IMR-90 (cell line): ENCODE measurements around the gene ZNF76. TPM values are rescaled to one million over a fixed set of nuclear protein-coding genes. Genes with fewer than 3 reads are reported as not detected.

ENCODE experiments used
- ATAC-seq: fragments of 200-7000 bp; cut with Tn5 transposase; 2 replicates; pipeline ENCODE4 v1.9.1; 2020; ENCODE audit warnings: low read depth, mild to moderate bottlenecking, moderate library complexity
- BruUV-seq: library from RNA; stranded (reverse); fragments of 400-500 nt; replicated peaks from 2 replicates; lab custom pipeline; 2021; lab: Mats Ljungman, UMichigan
- CTCF ChIA-PET: fragments of 300-600 bp; formaldehyde crosslinking; extraction: SDS; loops from one replicate; lab custom pipeline; 2021; ENCODE audit warnings: antibody characterized with exemption; lab: Yijun Ruan, JAX
- POLR2A ChIA-PET: fragments of 300-600 bp; sonication (Branson Sonifier 250); formaldehyde crosslinking; loops from one replicate; lab custom pipeline; 2022; ENCODE audit warnings: antibody characterized with exemption; ENCODE audit not compliant: unreplicated experiment; lab: Charles Lee
- DNase-seq: peaks from one replicate; pipeline ENCODE4 v3.0.0; 2013
- H2AFZ ChIP-seq: replicated peaks from 2 replicates; pipeline ENCODE3; 2013; ENCODE audit warnings: low read length, mild to moderate bottlenecking; ENCODE audit not compliant: poor library complexity
- H2AK5ac ChIP-seq: 2 replicates; pipeline ENCODE4 v1.6.1; 2013; ENCODE audit warnings: low read depth, low read length, inconsistent platforms
- H2AK9ac ChIP-seq: replicated peaks from 2 replicates; pipeline ENCODE3; 2013; ENCODE audit warnings: mild to moderate bottlenecking, low read depth, low read length, moderate library complexity; ENCODE audit not compliant: poor library complexity
- H2BK120ac ChIP-seq: 2 replicates; pipeline ENCODE4 v1.6.1; 2013; ENCODE audit warnings: low read depth, low read length, inconsistent platforms
- H2BK15ac ChIP-seq: 3 replicates; pipeline ENCODE4 v1.6.1; 2013; ENCODE audit warnings: low read depth, low read length, inconsistent platforms
- H2BK20ac ChIP-seq: 2 replicates; pipeline ENCODE4 v1.6.1; 2013; ENCODE audit warnings: low read depth, mild to moderate bottlenecking, inconsistent platforms, low read length, moderate library complexity
- H2BK5ac ChIP-seq: 2 replicates; pipeline ENCODE4 v1.6.1; 2013; ENCODE audit warnings: mild to moderate bottlenecking, low read depth, low read length, inconsistent platforms; ENCODE audit not compliant: poor library complexity, severe bottlenecking
- H3K14ac ChIP-seq: replicated peaks from 2 replicates; pipeline ENCODE4 v1.6.1; 2013; ENCODE audit warnings: low read depth, low read length, inconsistent platforms
- H3K18ac ChIP-seq: 2 replicates; pipeline ENCODE4 v1.6.1; 2013; ENCODE audit warnings: low read depth, low read length, control low read depth
- H3K23ac ChIP-seq: 2 replicates; pipeline ENCODE4 v1.6.1; 2013; ENCODE audit warnings: low read depth, low read length, inconsistent platforms
- H3K27ac ChIP-seq: 2 replicates; pipeline ENCODE4 v1.5.1; 2013; ENCODE audit warnings: mild to moderate bottlenecking, control low read depth, low read length; ENCODE audit not compliant: insufficient read depth
- H3K27me3 ChIP-seq: 2 replicates; pipeline ENCODE4 v1.6.1; 2013; ENCODE audit warnings: low read length; ENCODE audit not compliant: control insufficient read depth, insufficient read depth
- H3K36me3 ChIP-seq: 2 replicates; pipeline ENCODE4 v1.6.1; 2013; ENCODE audit warnings: low read length, mixed read lengths; ENCODE audit not compliant: control insufficient read depth, insufficient read depth
- H3K4ac ChIP-seq: 2 replicates; pipeline ENCODE4 v1.6.1; 2013; ENCODE audit warnings: low read depth, low read length, inconsistent platforms
- H3K4me1 ChIP-seq: 2 replicates; pipeline ENCODE4 v1.6.1; 2013; ENCODE audit warnings: low read length, mixed read lengths; ENCODE audit not compliant: control insufficient read depth, insufficient read depth
- H3K4me2 ChIP-seq: 2 replicates; pipeline ENCODE4 v1.6.1; 2013; ENCODE audit warnings: low read depth, mild to moderate bottlenecking, control low read depth, low read length, moderate library complexity
- H3K4me3 ChIP-seq: 2 replicates; pipeline ENCODE4 v1.5.1; 2013; ENCODE audit warnings: low read depth, mild to moderate bottlenecking, control low read depth, low read length, moderate library complexity; ENCODE audit not compliant: insufficient read depth
- H3K56ac ChIP-seq: 2 replicates; pipeline ENCODE4 v1.6.1; 2013; ENCODE audit warnings: low read length, inconsistent platforms; ENCODE audit not compliant: insufficient read depth; ENCODE audit errors: extremely low read depth
- H3K79me1 ChIP-seq, 2 experiments: 2 replicates each; pipeline ENCODE4 v1.6.1; 2013; ENCODE audit warnings: low read length in 2 of 2, inconsistent platforms in 1 of 2, low read depth in 1 of 2
- H3K9ac ChIP-seq: 2 replicates; pipeline ENCODE4 v1.6.1; 2013; ENCODE audit warnings: low read depth, low read length, control low read depth
- H3K9me1 ChIP-seq: 2 replicates; pipeline ENCODE4 v1.6.1; 2013; ENCODE audit warnings: low read length, inconsistent platforms; ENCODE audit not compliant: insufficient read depth
- H3K9me3 ChIP-seq: 2 replicates; pipeline ENCODE4 v1.6.1; 2013; ENCODE audit warnings: low read length; ENCODE audit not compliant: control insufficient read depth, insufficient read depth
- H4K20me1 ChIP-seq: 2 replicates; pipeline ENCODE4 v1.6.1; 2013; ENCODE audit warnings: low read length, inconsistent platforms; ENCODE audit not compliant: insufficient read depth
- H4K5ac ChIP-seq: 2 replicates; pipeline ENCODE4 v1.6.1; 2013; ENCODE audit warnings: mild to moderate bottlenecking, low read depth, low read length, control low read depth
- H4K8ac ChIP-seq, 2 experiments: 2 replicates each; pipeline ENCODE4 v1.6.1; 2013; ENCODE audit warnings: low read depth in 2 of 2, low read length in 2 of 2, control low read depth in 1 of 2, inconsistent platforms in 1 of 2
- H4K91ac ChIP-seq: 2 replicates; pipeline ENCODE4 v1.6.1; 2013; ENCODE audit warnings: low read depth, low read length, inconsistent platforms; ENCODE audit not compliant: insufficient read depth
- BHLHE40 ChIP-seq: fragments of 150-350 bp; IDR thresholded peaks from 2 replicates; pipeline ENCODE4 v1.6.1; 2016; ENCODE audit warnings: mild to moderate bottlenecking, low read depth, low read length
- CEBPB ChIP-seq: IDR thresholded peaks from 2 replicates; pipeline ENCODE4 v1.6.1; 2012; ENCODE audit warnings: low read depth, low read length, improper control_type of control experiment
- CTCF ChIP-seq: conservative IDR thresholded peaks from 2 replicates; pipeline ENCODE4 v1.5.1; 2012; ENCODE audit warnings: mild to moderate bottlenecking, low read depth, low read length, improper control_type of control experiment
- ELK1 ChIP-seq: fragments of 150-350 bp; IDR thresholded peaks from 2 replicates; pipeline ENCODE4 v1.6.1; 2016; ENCODE audit warnings: low read depth, mild to moderate bottlenecking, low read length, moderate library complexity, borderline replicate concordance
- MAZ ChIP-seq: IDR thresholded peaks from 2 replicates; pipeline ENCODE4 v1.6.1; 2012; ENCODE audit warnings: low read depth, mild to moderate bottlenecking, low read length, improper control_type of control experiment, moderate library complexity, borderline replicate concordance
- POLR2A ChIP-seq: IDR thresholded peaks from 2 replicates; pipeline ENCODE4 v1.6.1; 2012; ENCODE audit warnings: mild to moderate bottlenecking, low read depth, low read length
- RCOR1 ChIP-seq: IDR thresholded peaks from 2 replicates; pipeline ENCODE4 v1.6.1; 2012; ENCODE audit warnings: mild to moderate bottlenecking, low read length, improper control_type of control experiment; ENCODE audit not compliant: insufficient replicate concordance
- RFX5 ChIP-seq: IDR thresholded peaks from 2 replicates; pipeline ENCODE4 v1.8.0; 2012; ENCODE audit warnings: low read depth, mild to moderate bottlenecking, low read length, moderate library complexity
- WGBS, 2 experiments: methylation state at CpG; one replicate each; pipeline versions ENCODE4 v1.1.5 to v1.1.7; 2013; ENCODE audit warnings: missing lambda C conversion rate in 2 of 2; ENCODE audit not compliant: insufficient read length in 1 of 2; ENCODE audit errors: extremely low coverage in 2 of 2; 5-methylcytosine and 5-hydroxymethylcytosine counted together
- dilution Hi-C: fragments of 300-500 bp; cut with HindIII; formaldehyde crosslinking; loops from one replicate; pipeline ENCODE4 v1.14.3; 2018; ENCODE audit warnings: low sequenced_read_pairs; ENCODE audit not compliant: unreplicated experiment
- in situ Hi-C: fragments of 300-500 bp; cut with MboI; formaldehyde crosslinking; loops from 3 replicates; pipeline ENCODE4 v1.14.3; 2019; ENCODE audit warnings: low sequenced_read_pairs, inconsistent platforms, mixed read lengths
- intact Hi-C: fragments of 100-400 bp; cut with micrococcal nuclease; formaldehyde crosslinking; loops from 2 replicates; pipeline ENCODE4 v1.10.0; 2022
- polyA plus RNA-seq, 3 experiments: library from polyadenylated mRNA; depleted of rRNA; stranded (reverse); fragments of >200 nt; gene quantifications; 2 replicates each; pipeline ENCODE4 v1.2.3, GENCODE V29; 2012; ENCODE audit warnings: low replicate concordance in 1 of 3
- total RNA-seq: library from RNA; depleted of rRNA; stranded (reverse); fragments of >200 nt; gene quantifications from 2 replicates; pipeline ENCODE4 v1.2.3, GENCODE V29; 2012

ZNF76 gene
- total and polyA plus RNA-seq, 2 of the 4 experiments (the other 2 are of a cell fraction) = 19.9 to 21.1 TPM

GRCh38 chr6:35282472-35282871, 22.9 kb downstream of the ZNF76 start:
- intact Hi-C loops = no loop called here
- TF ChIP-seq CEBPB (peak; percentile 37), RFX5 (no peak), CTCF (no peak), RCOR1 (no peak), BHLHE40 (no peak), ELK1 (no peak), POLR2A (no peak), MAZ (no peak)
- Histone ChIP-seq H4K5ac (no peak overlapping the region), H3K27ac (no peak overlapping the region), H3K9ac (no peak overlapping the region), H3K79me1 (peaks cover 5 to 6% of the 10 kb centered on the region in 2 experiments; a peak in 1 of 4 replicates), H3K18ac (no peak overlapping the region), H3K56ac (no peak overlapping the region), H4K91ac (no peak overlapping the region), H3K4me2 (no peak overlapping the region), H3K14ac (no peak overlapping the region), H2BK5ac (no peak overlapping the region), H2AFZ (no peak overlapping the region), H2AK5ac (no peak overlapping the region), H3K9me1 (peaks cover 17% of the 10 kb centered on the region), H3K36me3 (peaks cover 20% of the 10 kb centered on the region), H3K4me1 (peaks cover 20% of the 10 kb centered on the region), H3K4ac (no peak overlapping the region), H4K8ac (no peak overlapping the region), H3K27me3 (no peaks in the 10 kb centered on the region), H3K9me3 (no peaks in the 10 kb centered on the region), H2BK20ac (no peak overlapping the region), H2AK9ac (no peak overlapping the region), H2BK15ac (no peak overlapping the region), H3K4me3 (no peak overlapping the region), H4K20me1 (peaks cover 7% of the 10 kb centered on the region), H2BK120ac (no peak overlapping the region), H3K23ac (no peak overlapping the region)
- in situ Hi-C loops = no loop called here
- no peak for ATAC-seq
- no TSS peak for BruUV-seq
- DNase-seq = no peak
- dilution Hi-C loops = no loop called here
- ChIA-PET POLR2A (no interaction called here), CTCF (no interaction called here)
- WGBS, 2 experiments = 73% methylated on average over 2 of the region's 2 CpGs; no CpG with 5 or more reads in 1 of the 2 experiments
